Smooth muscle cell (in vitro differentiated cells): Measurements from ENCODE around the gene COPZ2. TPM values are rescaled to one million over a fixed set of nuclear protein-coding genes. Genes with fewer than 3 reads are reported as not detected.
A peak's percentile ranks its signal among the peaks of the same experiment; 100 is the strongest.

Experiments used
- DNase-seq: peaks from one replicate; lab custom pipeline; 2025; ENCODE audit not compliant: unreplicated experiment; lab: John Stamatoyannopoulos, UW
- H2AFZ ChIP-seq: fragments of 200-600 bp; sonication (generic); 2 replicates; pipeline ENCODE4 v1.6.0; 2016; ENCODE audit warnings: antibody characterized with exemption, low read depth, mild to moderate bottlenecking
- H3F3A ChIP-seq: fragments of 200-600 bp; sonication (generic); 2 replicates; pipeline ENCODE4 v1.6.0; 2017; ENCODE audit warnings: antibody characterized with exemption, low read depth
- H3K27ac ChIP-seq: fragments of 200-600 bp; sonication (generic); 2 replicates; pipeline ENCODE4 v1.5.1; 2016; ENCODE audit warnings: low read depth, mild to moderate bottlenecking
- H3K27me3 ChIP-seq: fragments of 200-600 bp; sonication (generic); 2 replicates; pipeline ENCODE4 v1.6.1; 2016; ENCODE audit warnings: low read depth, mild to moderate bottlenecking
- H3K36me3 ChIP-seq: fragments of 200-600 bp; sonication (generic); 2 replicates; pipeline ENCODE4 v1.5.1; 2016; ENCODE audit warnings: low read depth
- H3K4me1 ChIP-seq: fragments of 200-600 bp; sonication (generic); 2 replicates; pipeline ENCODE4 v1.5.1; 2016; ENCODE audit warnings: low read depth
- H3K4me2 ChIP-seq: fragments of 200-600 bp; sonication (generic); 2 replicates; pipeline ENCODE4 v1.6.0; 2016; ENCODE audit warnings: mild to moderate bottlenecking
- H3K4me3 ChIP-seq: fragments of 200-600 bp; sonication (generic); 2 replicates; pipeline ENCODE4 v1.5.1; 2016; ENCODE audit warnings: mild to moderate bottlenecking
- H3K79me2 ChIP-seq: fragments of 200-600 bp; sonication (generic); 2 replicates; pipeline ENCODE4 v1.6.0; 2016; ENCODE audit warnings: low read depth, mild to moderate bottlenecking
- H3K9ac ChIP-seq: fragments of 200-600 bp; sonication (generic); 2 replicates; pipeline ENCODE4 v1.6.0; 2016; ENCODE audit warnings: low read depth
- H3K9me3 ChIP-seq: fragments of 200-600 bp; sonication (generic); replicated peaks from 2 replicates; pipeline ENCODE4 v1.5.1; 2016; ENCODE audit warnings: low read depth
- H4K20me1 ChIP-seq: fragments of 200-600 bp; sonication (generic); 2 replicates; pipeline ENCODE4 v1.6.0; 2016; ENCODE audit warnings: low read depth
- WGBS: methylation state at CpG from one replicate; pipeline ENCODE4 v1.1.7; 2016; ENCODE audit warnings: low lambda C conversion rate; 5-methylcytosine and 5-hydroxymethylcytosine counted together
- polyA plus RNA-seq: library from polyadenylated mRNA; unstranded; fragments of >200 nt; fragmentation: Nextera tagmentation; extraction: Ambion mirVana; gene quantifications from 2 replicates; pipeline ENCODE4 v1.2.1, GENCODE V29; 2016
- total RNA-seq: library from RNA; depleted of rRNA; stranded (reverse); fragments of >200 nt; gene quantifications from 2 replicates; pipeline ENCODE4 v1.2.3, GENCODE V29; 2014
- TF ChIP-seq, protein P1 (sequence below): fragments of 200-600 bp; sonication (generic); IDR thresholded peaks from 2 replicates; pipeline ENCODE4 v1.5.1; 2017; ENCODE audit warnings: borderline replicate concordance, mild to moderate bottlenecking, antibody characterized with exemption; ENCODE audit not compliant: insufficient read depth, poor library complexity, severe bottlenecking

Gene COPZ2
- total and polyA plus RNA-seq, 2 experiments from 2014 or later = 70.6 to 257 TPM

DNA sequence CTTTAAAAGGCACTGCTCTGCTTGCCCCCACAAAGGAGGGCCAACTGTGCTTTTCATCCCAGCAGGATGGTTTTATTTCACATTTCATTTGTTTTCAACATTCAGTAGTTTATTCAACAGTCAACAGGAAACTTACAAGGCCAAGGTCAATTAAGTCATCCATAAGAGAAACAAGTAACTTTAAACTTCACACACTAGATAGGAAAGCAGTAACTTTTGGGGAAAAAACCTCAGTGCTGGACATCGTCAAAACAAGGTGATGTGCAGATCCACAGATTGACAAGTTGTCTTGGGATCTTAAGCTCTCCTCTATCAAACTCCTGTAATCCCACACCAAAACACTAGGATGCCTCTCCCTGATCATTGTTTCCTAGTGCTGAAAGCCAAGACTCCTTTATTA lies 29.1 kb upstream of the COPZ2 start:
- H2AFZ ChIP-seq = no peak overlapping the region
- H3F3A ChIP-seq = peaks cover 41% of the 10 kb centered on the region
- H3K4me1 ChIP-seq = no peaks in the 10 kb centered on the region
- TF ChIP-seq, protein P1, sequence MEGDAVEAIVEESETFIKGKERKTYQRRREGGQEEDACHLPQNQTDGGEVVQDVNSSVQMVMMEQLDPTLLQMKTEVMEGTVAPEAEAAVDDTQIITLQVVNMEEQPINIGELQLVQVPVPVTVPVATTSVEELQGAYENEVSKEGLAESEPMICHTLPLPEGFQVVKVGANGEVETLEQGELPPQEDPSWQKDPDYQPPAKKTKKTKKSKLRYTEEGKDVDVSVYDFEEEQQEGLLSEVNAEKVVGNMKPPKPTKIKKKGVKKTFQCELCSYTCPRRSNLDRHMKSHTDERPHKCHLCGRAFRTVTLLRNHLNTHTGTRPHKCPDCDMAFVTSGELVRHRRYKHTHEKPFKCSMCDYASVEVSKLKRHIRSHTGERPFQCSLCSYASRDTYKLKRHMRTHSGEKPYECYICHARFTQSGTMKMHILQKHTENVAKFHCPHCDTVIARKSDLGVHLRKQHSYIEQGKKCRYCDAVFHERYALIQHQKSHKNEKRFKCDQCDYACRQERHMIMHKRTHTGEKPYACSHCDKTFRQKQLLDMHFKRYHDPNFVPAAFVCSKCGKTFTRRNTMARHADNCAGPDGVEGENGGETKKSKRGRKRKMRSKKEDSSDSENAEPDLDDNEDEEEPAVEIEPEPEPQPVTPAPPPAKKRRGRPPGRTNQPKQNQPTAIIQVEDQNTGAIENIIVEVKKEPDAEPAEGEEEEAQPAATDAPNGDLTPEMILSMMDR = no peak
- DNase-seq = no peak
- no peaks in the 10 kb centered on the region for H3K9me3 ChIP-seq
- peaks cover 20% of the 10 kb centered on the region for H4K20me1 ChIP-seq
- H3K36me3 ChIP-seq = peaks cover 6% of the 10 kb centered on the region
- no peak overlapping the region for H3K9ac ChIP-seq
- H3K27me3 ChIP-seq = no peaks in the 10 kb centered on the region
- 90% methylated on average over 1 of the region's 1 CpG for WGBS
- H3K4me3 ChIP-seq = no peak overlapping the region
- no peak overlapping the region for H3K4me2 ChIP-seq
- peak overlapping the region; percentile 9 for H3K27ac ChIP-seq
- peaks cover 6% of the 10 kb centered on the region for H3K79me2 ChIP-seq

DNA sequence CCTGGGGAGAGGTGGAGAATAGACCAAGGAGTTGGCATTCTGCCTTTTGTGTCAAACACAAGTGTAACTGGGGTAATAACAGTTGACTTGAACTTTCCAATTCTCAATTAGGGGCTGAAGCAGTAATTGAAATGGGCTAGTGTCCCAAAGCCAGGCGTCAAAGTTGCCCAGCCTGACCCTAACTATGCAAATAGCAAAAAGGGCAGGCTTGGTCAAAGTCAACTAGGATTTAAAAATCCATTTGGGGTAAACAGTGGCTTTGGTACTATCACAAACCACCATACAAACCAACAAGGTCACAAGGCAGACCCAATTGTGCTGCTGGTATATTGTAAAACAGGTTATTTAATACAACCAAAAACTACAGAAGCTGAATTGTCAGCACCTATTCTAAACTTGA lies 28.6 kb upstream of the COPZ2 start:
- Histone ChIP-seq H3K79me2 (peaks cover 3% of the 10 kb centered on the region), H2AFZ (no peak overlapping the region), H3K4me2 (no peak overlapping the region), H3K27me3 (no peaks in the 10 kb centered on the region), H3K4me1 (no peaks in the 10 kb centered on the region), H3K9ac (no peak overlapping the region), H4K20me1 (peaks cover 24% of the 10 kb centered on the region), H3K36me3 (peaks cover 6% of the 10 kb centered on the region), H3K9me3 (no peaks in the 10 kb centered on the region), H3K4me3 (no peak overlapping the region), H3K27ac (peak overlapping the region; percentile 9), H3F3A (peaks cover 45% of the 10 kb centered on the region)
- no peak for DNase-seq
- TF ChIP-seq, protein P1 = no peak
- WGBS = 93% methylated on average over 1 of the region's 1 CpG

DNA sequence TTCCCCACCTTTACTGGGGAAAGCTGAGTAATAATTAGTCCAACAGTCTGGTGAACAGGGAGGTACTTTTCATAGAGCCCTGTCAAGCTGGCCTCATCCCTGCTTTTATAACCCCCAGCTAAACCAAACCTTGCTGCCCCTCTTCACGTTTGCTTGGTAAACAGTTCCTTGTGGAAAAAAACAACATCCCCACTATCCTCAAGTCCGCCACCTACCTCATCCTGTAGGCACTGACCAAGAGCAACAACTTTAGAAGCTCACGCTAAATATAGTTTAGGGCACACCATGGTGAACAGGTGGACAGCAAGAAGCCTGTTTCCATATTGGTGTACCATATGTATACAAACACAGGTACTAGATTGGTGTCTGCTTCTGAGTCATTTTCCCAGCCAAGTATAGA lies 27.0 kb upstream of the COPZ2 start:
- Histone ChIP-seq H3K4me3 (no peak overlapping the region), H3K9me3 (no peaks in the 10 kb centered on the region), H3K9ac (no peak overlapping the region), H3K36me3 (peaks cover 5% of the 10 kb centered on the region), H3K79me2 (peaks cover 14% of the 10 kb centered on the region), H3K27ac (peak overlapping the region; percentile 4), H2AFZ (no peak overlapping the region), H3F3A (peaks cover 45% of the 10 kb centered on the region), H4K20me1 (peaks cover 34% of the 10 kb centered on the region), H3K4me2 (no peak overlapping the region), H3K4me1 (no peaks in the 10 kb centered on the region), H3K27me3 (no peaks in the 10 kb centered on the region)
- TF ChIP-seq, protein P1 = no peak
- no peak for DNase-seq
- WGBS = 80% methylated on average over 3 of the region's 3 CpGs

DNA sequence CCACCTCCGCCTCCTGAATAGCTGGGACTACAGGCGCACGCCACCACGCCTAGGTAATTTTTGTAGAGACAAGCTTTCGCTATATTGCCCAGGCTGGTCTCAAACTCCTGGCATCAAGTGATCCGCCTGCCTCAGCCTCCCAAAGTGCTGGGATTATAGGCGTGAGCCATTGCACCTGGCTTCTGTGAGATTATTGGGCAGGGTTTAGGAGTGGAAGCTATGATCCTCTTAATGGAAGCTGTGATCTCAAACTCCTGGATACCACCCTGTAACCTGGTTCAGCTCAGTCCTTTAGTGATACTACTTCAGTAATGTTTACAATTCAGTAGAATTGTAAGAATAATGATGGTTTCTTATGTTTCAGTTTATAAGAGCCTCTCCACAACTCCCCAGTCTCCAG lies 24.7 kb upstream of the COPZ2 start:
- Histone ChIP-seq H4K20me1 (peaks cover 44% of the 10 kb centered on the region), H3K36me3 (peaks cover 4% of the 10 kb centered on the region), H3K4me1 (no peaks in the 10 kb centered on the region), H2AFZ (no peak overlapping the region), H3F3A (peaks cover 39% of the 10 kb centered on the region), H3K4me2 (no peak overlapping the region), H3K9ac (no peak overlapping the region), H3K79me2 (peaks cover 32% of the 10 kb centered on the region), H3K4me3 (no peak overlapping the region), H3K9me3 (no peaks in the 10 kb centered on the region), H3K27ac (no peak overlapping the region), H3K27me3 (no peaks in the 10 kb centered on the region)
- 99% methylated on average over 7 of the region's 7 CpGs for WGBS
- TF ChIP-seq, protein P1 = no peak
- no peak for DNase-seq
